ENCODE measurements around the gene EEIG1.

The EEIG1 gene

DNA sequence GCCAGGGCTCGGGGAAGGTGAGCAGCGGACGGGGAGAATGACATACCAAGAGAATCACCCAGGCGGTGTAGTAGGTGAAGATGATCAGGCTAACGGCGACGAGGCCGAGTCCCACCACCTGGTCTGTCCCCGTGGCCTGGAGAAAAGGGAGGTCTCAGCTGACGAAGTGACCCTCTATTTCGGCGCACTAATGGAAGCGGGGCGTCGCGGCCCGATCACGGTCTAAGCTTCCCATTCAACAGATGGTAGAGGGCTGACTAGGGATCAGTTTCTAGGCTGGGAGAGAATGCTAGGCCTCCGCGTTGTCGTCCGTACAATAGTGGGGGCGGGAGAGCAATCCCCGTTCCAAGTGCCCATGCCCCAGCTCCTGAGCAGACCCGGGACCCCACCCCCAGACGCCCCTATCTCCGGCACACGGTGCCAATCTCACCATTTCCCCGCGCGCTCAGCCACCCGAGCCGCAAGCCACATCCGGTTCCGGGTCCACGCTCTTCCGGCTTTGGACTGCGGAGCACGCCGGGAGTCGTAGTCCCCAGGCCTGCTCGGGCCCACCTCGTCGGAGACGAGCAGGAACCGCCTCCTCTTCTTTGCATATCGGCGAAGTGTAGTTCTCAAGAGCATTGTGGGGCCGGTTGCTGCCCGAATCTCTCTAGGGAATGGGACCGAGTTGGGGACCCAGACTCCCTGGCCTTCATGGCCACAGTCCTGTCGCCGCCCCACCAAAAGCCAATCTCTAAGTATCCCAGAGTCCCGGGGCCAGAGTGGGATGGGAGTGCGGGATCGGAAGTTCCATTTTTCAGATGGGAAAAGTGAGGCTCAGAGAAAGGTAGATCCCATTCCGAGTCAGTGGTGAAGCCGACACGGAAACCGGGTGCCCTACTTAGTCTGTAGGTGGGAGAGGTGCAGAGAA is 43.1 kb downstream of the EEIG1 start, which contains the start of gene DPM2:
Gene DPM2, minus strand, starts transcription at position 467 of the 910 bp plus-strand sequence. Its CDS starts 34 bp downstream, at position 433.
- peak; percentile 65 for DNase-seq

DNA sequence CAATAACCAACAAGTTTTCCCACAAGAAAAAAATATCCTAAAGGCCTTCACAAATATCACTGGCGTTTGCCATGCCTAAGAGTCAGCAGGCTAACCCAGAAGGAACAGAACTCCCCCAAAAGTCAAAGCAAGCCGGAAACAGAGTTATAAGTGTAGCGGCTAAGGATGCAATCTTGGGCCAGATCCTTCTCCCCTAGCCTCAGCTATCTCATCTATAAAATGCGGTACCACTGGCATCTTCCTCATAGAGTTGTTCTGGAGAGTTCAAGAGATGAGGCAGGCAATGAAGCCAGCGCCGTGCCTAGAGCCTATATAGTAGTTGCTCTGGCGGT is 43.8 kb downstream of the EEIG1 start:
- DNase-seq = no peak

DNA sequence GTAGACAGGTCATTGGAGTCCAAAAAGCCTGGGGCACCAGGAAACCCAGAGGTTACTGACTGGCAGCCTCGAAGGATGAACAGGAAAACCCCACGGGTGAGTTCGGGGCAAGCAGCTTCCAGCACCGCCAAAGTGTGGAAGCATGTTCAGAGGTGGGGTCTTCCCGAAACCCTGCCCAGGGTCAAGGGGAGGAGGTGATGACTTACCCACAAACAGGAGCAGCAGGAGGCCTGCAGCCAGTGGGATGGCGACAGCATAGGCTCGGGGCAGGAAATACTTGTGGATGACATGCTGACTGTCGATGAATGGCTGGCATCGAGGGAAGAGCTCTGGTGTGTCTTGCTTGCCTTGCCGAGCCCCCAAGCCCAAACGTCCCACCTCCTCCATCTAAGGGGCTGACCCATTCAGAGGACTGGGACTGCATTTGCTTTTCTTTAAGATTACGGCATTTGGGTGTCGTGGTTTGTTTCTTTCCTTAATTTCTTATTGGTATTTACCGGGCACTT is 44.4 kb downstream of the EEIG1 start:
- DNase-seq = no peak

DNA sequence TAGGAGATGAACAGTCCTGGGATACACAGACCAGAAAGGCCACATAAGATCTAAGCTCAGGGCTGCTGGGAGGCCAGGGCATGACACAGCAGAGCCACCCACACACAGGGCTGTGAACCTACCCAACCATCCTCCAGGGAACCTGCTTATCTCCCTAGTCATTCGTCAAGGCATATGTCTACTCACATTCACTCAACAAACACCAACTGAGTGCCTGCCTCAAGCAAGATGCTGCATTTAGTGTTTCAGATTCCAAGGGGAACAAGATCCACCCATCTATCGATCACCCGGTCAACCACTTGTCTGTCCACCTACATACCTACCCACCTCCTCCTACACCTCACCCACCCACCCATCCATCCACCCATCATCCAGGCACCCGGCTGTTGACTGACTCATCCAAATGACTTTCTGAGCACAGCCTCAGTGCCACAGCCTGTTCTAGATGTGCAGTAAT is 45.0 kb downstream of the EEIG1 start:
- DNase-seq = no peak

DNA sequence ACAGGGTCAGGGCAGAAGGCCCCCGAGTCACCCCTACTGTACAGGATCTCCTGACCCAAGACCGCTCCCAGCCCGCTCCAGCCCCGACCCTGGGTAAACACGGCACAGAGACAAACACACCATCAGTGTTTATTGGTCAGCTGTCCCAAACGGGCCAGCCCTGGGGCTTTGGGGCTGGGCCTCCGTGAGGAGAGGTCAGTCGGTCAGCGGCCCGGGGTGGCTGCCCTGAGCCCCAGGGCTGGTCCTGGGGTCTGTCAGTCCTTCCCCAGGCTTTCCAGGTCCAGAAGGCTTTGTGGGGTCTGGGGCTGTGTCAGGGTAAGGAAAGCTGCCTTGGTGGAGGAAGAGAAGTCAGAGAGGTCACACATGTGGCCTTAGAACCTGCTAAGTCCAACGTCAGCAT is 45.8 kb downstream of the EEIG1 start:
- DNase-seq = no peak

DNA sequence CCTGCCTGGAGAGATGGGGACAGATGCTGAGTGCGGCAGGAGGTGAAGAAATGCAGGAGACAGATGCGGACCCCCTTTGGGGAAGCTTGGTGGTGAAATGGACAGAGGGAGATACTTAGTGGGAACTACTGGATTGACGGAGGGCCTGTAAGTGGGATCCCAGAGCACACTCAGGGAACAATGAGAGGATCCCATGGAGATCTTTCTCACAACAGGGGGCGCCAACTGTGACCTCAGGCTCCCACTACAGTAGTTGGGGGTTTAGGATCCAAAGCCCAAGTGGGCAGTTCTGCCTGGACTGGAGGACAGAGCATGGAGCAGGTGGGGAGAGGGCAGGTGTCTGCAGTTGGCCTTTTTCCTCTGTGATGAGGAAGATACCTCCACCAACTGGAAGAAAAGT is 46.5 kb downstream of the EEIG1 start:
- no peak for DNase-seq

DNA sequence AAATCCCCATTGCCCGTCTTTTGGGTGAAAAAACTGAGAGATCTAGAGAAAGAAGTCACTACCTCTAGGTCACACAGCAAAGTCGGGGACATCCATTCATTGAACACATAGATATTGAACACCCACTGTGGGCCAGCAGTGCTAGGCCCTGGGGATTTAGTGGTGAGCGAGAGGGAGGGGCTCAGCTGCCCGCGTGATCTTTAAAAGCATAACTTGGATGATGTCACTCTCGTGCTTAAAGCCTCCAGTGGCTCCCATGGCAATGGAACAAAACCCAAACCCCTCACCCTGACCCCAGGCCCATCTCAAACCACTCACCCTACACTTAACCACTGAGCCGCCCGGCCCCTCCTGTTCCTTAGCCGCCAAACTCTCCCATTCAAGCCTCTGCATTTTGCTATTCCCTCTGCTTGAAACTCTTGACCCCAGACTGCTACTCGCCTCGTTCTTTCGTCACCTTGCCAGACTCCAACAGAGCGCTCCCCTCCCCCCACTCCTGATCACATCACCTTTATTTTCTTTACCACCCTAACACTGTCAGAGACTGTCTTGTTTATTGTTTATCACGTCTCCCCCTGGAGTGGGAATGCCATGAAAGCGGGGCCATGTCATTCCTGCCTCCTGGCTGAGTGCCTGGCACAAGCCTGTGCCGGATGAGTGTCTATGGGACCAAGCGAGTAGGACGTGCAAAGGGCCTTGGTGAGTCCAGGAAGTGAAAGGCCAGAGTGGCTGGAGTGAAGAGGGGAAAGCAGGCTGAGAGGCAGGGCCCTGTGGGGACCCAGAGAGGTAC is 49.5 kb downstream of the EEIG1 start:
- DNase-seq = no peak

Measured in NCI-H1092 (cell line).